ENCODE measurements around the gene PSD.

PSD gene

GRCh38 chr10:102438374-102438773 lies 19.8 kb upstream of the PSD start:
- DNase-seq, result no peak

- DNase-seq, result no peak
These were observed 18.9 kb upstream of the PSD start for GRCh38 chr10:102437515-102437914.

- no peak for DNase-seq
These were observed 17.7 kb upstream of the PSD start for GRCh38 chr10:102436312-102436711.

GRCh38 chr10:102435529-102436233 lies 17.1 kb upstream of the PSD start:
- DNase-seq, result no peak

- no peak for DNase-seq
These were observed 16.5 kb upstream of the PSD start for GRCh38 chr10:102435133-102435497.

GRCh38 chr10:102434394-102435132 lies 16.0 kb upstream of the PSD start:
- no peak for DNase-seq

- no peak for DNase-seq
These were observed 15.0 kb upstream of the PSD start for GRCh38 chr10:102433619-102434046.

- DNase-seq, result peak; percentile 92
These were observed 13.8 kb upstream of the PSD start, which contains the start of gene CUEDC2 for GRCh38 chr10:102432162-102432950. TSS of gene CUEDC2 (minus strand) at chr10:102432574. CDS start at chr10:102425188, 7,386 bp downstream.

- DNase-seq, result no peak
These were observed 13.0 kb upstream of the PSD start for GRCh38 chr10:102431452-102432124.

- no peak for DNase-seq
These were observed 10.9 kb upstream of the PSD start for GRCh38 chr10:102429468-102429867.

GRCh38 chr10:102426803-102427287 lies 8.3 kb upstream of the PSD start:
- DNase-seq, result no peak

- no peak for DNase-seq
These were observed 6.9 kb upstream of the PSD start for GRCh38 chr10:102425444-102425843.

GRCh38 chr10:102424916-102425315 lies 6.3 kb upstream of the PSD start:
- DNase-seq, result no peak

- DNase-seq, result no peak
These were observed 5.6 kb upstream of the PSD start for GRCh38 chr10:102424145-102424544.

GRCh38 chr10:102423372-102423968 lies 4.9 kb upstream of the PSD start:
- no peak for DNase-seq

- peak; percentile 68 for DNase-seq
These were observed 4.1 kb upstream of the PSD start for GRCh38 chr10:102422545-102423129.

- DNase-seq, result no peak
These were observed 3.4 kb upstream of the PSD start for GRCh38 chr10:102421757-102422512.

GRCh38 chr10:102421507-102421756 lies 2.8 kb upstream of the PSD start:
- no peak for DNase-seq

- DNase-seq, result peak; percentile 94
These were observed 2.3 kb upstream of the PSD start, which contains the start of gene FBXL15 for GRCh38 chr10:102420714-102421506. TSS of gene FBXL15 (plus strand) at chr10:102420836. CDS start at chr10:102421130, 294 bp downstream.

GRCh38 chr10:102420181-102420713 lies 1.7 kb upstream of the PSD start:
- no peak for DNase-seq

Measured in CD4-positive, alpha-beta T cell treated with Interferon gamma for 1 hour (primary cell).